Measurements from ENCODE around the gene TMPRSS6. TPM values are rescaled to one million over a fixed set of nuclear protein-coding genes. Genes with fewer than 3 reads are reported as not detected.

TMPRSS6 gene
- total and polyA plus RNA-seq, 11 donors: 0.91 TPM; not detected in 10

GRCh38 chr22:37068859-37069258 is 40.7 kb downstream of the TMPRSS6 start:
- Histone ChIP-seq H3K27me3 (peaks cover 11 to 46% (median 27%) of the 10 kb centered on the region in 9 donors), H3K27ac (no peak overlapping the region), H3K36me3 (no peaks in the 10 kb centered on the region), H3K4me1 (peaks cover 0 to 4% (median 0%) of the 10 kb centered on the region in 12 donors), H3K9me3 (no peaks in the 10 kb centered on the region), H3K4me3 (no peak overlapping the region)
- no peak for DNase-seq
- intact Hi-C loops (cut with DNase I): no loop called here
- WGBS, 4 donors: 1 to 22% (median 2%) methylated on average over 16 to 36 of the region's 36 CpGs
- no peak for ATAC-seq
- TF ChIP-seq POLR2A (IDR thresholded peaks at IDR 0.05): no peak
- TF ChIP-seq, protein P1, sequence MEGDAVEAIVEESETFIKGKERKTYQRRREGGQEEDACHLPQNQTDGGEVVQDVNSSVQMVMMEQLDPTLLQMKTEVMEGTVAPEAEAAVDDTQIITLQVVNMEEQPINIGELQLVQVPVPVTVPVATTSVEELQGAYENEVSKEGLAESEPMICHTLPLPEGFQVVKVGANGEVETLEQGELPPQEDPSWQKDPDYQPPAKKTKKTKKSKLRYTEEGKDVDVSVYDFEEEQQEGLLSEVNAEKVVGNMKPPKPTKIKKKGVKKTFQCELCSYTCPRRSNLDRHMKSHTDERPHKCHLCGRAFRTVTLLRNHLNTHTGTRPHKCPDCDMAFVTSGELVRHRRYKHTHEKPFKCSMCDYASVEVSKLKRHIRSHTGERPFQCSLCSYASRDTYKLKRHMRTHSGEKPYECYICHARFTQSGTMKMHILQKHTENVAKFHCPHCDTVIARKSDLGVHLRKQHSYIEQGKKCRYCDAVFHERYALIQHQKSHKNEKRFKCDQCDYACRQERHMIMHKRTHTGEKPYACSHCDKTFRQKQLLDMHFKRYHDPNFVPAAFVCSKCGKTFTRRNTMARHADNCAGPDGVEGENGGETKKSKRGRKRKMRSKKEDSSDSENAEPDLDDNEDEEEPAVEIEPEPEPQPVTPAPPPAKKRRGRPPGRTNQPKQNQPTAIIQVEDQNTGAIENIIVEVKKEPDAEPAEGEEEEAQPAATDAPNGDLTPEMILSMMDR (IDR thresholded peaks at IDR 0.05): no peak

DNA sequence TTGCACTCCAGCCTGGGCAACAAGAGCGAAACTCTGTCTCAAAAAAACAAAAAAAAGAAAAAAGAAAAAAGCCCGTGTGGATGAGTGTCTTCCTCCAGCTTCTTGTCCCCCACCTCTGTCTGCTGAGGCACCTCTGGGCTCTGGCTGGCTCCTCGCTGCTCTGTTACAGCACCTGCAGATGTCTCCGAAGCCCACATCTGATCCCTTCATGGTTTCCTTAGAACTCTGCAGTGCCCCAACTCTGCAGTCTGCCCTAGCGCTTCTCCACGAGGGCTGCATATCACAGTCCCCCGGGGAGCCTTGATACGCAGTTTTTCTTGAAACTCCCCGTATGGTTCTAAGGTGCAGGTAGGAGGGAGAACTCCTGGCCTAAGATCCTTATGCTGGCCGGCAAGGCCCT is 42.1 kb downstream of the TMPRSS6 start:
- H3K4me3 ChIP-seq: no peak overlapping the region
- intact Hi-C loops (cut with DNase I): no loop called here
- H3K4me1 ChIP-seq: peaks cover 0 to 4% (median 0%) of the 10 kb centered on the region in 12 donors
- H3K27ac ChIP-seq: no peak overlapping the region
- WGBS, 4 donors: 72 to 75% (median 74%) methylated on average over 9 to 10 of the region's 10 CpGs
- no peak for TF ChIP-seq POLR2A (IDR thresholded peaks at IDR 0.05)
- TF ChIP-seq, protein P1 (IDR thresholded peaks at IDR 0.05): no peak
- no peaks in the 10 kb centered on the region for H3K9me3 ChIP-seq
- no peaks in the 10 kb centered on the region for H3K36me3 ChIP-seq
- ATAC-seq (no peak), DNase-seq (no peak)
- peaks cover 9 to 45% (median 27%) of the 10 kb centered on the region in 9 donors for H3K27me3 ChIP-seq

DNA sequence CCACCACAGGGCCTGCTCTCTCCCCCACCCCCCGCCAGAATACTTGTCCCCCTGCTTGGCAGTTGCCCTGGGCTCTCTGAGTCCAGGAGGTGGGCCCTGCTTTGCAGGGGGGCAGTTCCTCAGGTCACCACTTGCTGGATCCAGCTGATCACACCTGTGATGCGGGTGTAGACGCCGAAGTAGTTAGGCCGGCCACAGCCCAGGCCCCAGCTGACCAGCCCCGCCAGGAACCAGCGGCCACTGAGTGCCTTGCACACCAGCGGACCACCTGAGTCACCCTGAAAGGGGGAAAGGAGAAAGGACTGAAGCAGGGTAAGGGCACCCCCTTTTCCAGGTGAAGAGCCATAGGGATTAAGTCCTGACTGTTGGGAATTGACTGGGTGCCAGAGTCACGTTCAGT is 43.6 kb downstream of the TMPRSS6 start:
- TF ChIP-seq POLR2A (IDR thresholded peaks at IDR 0.05): no peak
- TF ChIP-seq, protein P1 (IDR thresholded peaks at IDR 0.05): no peak
- WGBS, 4 donors: 81 to 88% (median 85%) methylated on average over 3 to 9 of the region's 9 CpGs
- intact Hi-C loops (cut with DNase I): no loop called here
- H3K27ac ChIP-seq: no peak overlapping the region
- H3K4me1 ChIP-seq: peaks cover 0 to 4% (median 0%) of the 10 kb centered on the region in 12 donors
- ATAC-seq: no peak
- no peak overlapping the region for H3K4me3 ChIP-seq
- no peaks in the 10 kb centered on the region for H3K9me3 ChIP-seq
- DNase-seq: no peak
- H3K27me3 ChIP-seq: peaks cover 9 to 42% (median 27%) of the 10 kb centered on the region in 9 donors
- peaks cover 0 to 7% (median 0%) of the 10 kb centered on the region in 9 donors for H3K36me3 ChIP-seq

- WGBS, 4 donors: 83 to 88% (median 85%) methylated on average over 2 to 3 of the region's 3 CpGs
- no peak for ATAC-seq
- no peak for DNase-seq
- intact Hi-C loops (cut with DNase I): no loop called here
- peaks cover 0 to 15% (median 0%) of the 10 kb centered on the region in 9 donors for H3K36me3 ChIP-seq
- peaks cover 0 to 4% (median 0%) of the 10 kb centered on the region in 12 donors for H3K4me1 ChIP-seq
- TF ChIP-seq POLR2A (IDR thresholded peaks at IDR 0.05): no peak
- TF ChIP-seq, protein P1 (IDR thresholded peaks at IDR 0.05): no peak
- H3K9me3 ChIP-seq: no peaks in the 10 kb centered on the region
- H3K4me3 ChIP-seq: no peak overlapping the region
- no peak overlapping the region for H3K27ac ChIP-seq
- H3K27me3 ChIP-seq: peaks cover 9 to 34% (median 24%) of the 10 kb centered on the region in 9 donors
These were observed 44.3 kb downstream of the TMPRSS6 start for GRCh38 chr22:37065180-37065579.

All from heart left ventricle (tissue), 16 donors.